ENCODE data around the gene AHDC1.

DNA sequence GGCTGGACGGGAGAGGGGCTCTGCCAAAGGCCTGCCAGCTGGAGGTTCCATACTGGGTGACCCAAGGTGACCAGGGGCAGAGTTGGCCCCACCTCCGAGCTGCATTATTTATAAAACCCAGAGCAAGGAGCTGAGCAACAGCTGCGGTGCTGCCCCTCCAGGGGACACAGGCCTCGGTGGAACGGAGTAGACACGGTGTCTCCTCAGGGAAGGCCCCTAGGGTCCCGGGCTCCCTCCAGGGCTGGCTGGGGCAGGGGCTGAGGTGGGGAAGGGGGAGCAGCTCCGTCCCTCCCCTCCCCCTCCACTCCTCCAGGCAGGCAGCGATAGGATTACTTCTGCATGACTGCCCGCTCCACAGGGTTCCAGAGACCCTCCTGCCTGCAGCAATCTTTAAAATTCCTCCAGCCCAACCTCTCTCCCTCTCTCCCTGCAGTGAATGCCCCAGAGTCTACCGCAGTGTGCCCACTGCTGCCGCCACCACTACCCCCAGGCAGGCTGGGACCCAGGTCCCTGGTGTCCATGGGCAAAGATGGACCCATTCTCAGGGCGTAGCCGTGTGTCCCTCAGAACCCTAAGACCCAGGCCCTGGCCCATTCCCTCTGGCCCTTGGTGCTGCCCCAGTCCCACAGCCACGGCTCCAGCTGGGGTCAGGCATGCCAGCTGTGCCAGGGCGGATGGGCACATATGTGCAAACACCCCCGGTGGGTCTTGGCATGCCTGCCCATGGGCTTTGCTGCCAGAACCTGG is 10.8 kb downstream of the AHDC1 start:
- no peak for TF ChIP-seq POLR2A (IDR thresholded peaks at IDR 0.05; ENCODE audit: low read length)
- no peak for TF ChIP-seq GATA1 (IDR thresholded peaks at IDR 0.05; ENCODE audit: low read depth, low read length)

Measured in erythroblast (primary cell).